GM19397 (cell line): Measurements from ENCODE around the gene TIAM1.

Experiments used
- ATAC-seq: cut with Tn5 transposase; IDR thresholded peaks from one replicate; pipeline ENCODE4 v1.9.1; 2021; ENCODE audit warnings: mild to moderate bottlenecking, moderate library complexity; ENCODE audit not compliant: unreplicated experiment

TIAM1 gene, protein sequence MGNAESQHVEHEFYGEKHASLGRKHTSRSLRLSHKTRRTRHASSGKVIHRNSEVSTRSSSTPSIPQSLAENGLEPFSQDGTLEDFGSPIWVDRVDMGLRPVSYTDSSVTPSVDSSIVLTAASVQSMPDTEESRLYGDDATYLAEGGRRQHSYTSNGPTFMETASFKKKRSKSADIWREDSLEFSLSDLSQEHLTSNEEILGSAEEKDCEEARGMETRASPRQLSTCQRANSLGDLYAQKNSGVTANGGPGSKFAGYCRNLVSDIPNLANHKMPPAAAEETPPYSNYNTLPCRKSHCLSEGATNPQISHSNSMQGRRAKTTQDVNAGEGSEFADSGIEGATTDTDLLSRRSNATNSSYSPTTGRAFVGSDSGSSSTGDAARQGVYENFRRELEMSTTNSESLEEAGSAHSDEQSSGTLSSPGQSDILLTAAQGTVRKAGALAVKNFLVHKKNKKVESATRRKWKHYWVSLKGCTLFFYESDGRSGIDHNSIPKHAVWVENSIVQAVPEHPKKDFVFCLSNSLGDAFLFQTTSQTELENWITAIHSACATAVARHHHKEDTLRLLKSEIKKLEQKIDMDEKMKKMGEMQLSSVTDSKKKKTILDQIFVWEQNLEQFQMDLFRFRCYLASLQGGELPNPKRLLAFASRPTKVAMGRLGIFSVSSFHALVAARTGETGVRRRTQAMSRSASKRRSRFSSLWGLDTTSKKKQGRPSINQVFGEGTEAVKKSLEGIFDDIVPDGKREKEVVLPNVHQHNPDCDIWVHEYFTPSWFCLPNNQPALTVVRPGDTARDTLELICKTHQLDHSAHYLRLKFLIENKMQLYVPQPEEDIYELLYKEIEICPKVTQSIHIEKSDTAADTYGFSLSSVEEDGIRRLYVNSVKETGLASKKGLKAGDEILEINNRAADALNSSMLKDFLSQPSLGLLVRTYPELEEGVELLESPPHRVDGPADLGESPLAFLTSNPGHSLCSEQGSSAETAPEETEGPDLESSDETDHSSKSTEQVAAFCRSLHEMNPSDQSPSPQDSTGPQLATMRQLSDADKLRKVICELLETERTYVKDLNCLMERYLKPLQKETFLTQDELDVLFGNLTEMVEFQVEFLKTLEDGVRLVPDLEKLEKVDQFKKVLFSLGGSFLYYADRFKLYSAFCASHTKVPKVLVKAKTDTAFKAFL (N-terminal part only)

DNA sequence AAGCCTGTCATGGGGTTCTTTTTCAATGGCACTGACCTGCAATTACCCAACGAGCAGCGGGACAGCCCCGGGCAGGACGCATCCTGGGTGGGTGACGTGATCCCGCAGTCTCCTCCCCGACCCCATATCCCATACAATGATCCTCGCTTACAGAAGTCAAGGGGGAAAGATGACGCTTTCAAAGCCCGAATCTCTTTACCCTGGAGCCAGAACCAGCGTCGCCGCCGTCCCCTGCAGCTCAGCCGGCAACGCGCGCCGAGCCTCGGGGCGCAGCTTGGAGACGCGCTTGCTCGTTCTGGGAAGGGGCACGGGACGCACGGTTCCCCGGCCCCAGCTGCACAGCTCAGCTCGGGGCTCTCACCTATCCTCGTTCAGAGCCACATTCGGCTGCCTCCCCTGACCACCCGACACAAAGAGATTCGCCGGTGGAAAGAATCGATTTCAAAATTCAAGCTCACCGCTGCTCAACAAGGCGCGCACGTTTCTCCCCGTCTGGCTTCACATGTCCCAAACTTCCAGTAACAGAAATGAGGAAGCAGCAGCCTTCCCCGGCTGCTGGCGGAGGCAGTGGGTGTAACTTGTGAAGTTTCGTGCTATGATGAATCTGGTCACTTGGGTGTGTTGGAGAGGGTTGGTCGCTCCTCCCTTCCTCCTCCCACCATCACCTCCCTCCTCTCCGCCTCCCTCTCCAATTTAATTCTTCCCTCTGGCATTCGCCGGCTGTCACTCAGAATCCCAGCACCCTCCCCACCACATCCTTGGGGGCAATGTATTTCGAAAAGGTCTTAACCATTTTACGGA, at the start of gene TIAM1:
TSS of gene TIAM1 (minus strand) at position 582 of the 801 bp plus-strand sequence. CDS start 77,289 bp downstream, outside the sequence.
- no peak for ATAC-seq

- ATAC-seq, result no peak
Measured at GRCh38 chr21:31387560-31388186, 43.6 kb upstream of the TIAM1 start.

GRCh38 chr21:31386006-31386405, 41.9 kb upstream of the TIAM1 start:
- no peak for ATAC-seq

DNA sequence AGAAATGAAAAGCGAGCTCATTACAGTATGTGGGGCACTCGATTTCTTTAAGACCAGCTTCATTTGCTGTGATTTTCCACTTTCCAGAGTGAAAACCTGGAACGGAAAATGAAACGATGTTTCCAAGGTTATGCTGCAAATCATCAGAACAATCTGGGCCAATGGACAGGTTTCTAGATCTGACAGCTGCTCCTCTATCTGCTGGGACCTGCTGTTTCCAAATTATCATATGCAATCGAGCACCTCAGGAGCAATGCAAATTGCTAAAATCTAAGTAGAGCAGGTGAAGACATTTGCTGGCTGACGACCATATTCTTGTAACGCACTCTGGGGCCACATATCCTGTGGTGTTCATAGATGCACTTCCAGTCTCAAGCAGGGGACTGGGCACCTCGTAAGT, 39.7 kb upstream of the TIAM1 start:
- ATAC-seq, result no peak

GRCh38 chr21:31382060-31382459, 38.0 kb upstream of the TIAM1 start:
- ATAC-seq, result no peak

- ATAC-seq, result no peak
Measured at GRCh38 chr21:31376301-31376700, 32.2 kb upstream of the TIAM1 start.

DNA sequence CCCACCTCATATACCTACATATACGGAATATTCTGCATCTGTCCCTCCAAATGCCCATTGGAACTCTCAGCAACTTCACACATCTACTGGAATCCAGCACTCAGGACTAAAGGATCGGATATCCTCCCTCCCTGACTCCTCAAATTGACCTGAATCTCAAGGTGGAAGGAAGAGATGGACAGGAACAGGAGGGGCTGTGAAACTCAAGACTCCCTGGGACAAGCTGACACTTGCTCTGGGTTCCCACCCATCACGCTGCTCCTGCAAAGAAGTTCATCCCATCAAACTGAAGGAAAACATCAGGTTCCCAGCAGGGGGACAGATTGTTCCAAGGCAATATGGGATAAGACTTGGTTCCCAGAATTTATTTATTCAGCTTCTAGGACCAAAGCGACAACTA, 30.3 kb upstream of the TIAM1 start:
- no peak for ATAC-seq

DNA sequence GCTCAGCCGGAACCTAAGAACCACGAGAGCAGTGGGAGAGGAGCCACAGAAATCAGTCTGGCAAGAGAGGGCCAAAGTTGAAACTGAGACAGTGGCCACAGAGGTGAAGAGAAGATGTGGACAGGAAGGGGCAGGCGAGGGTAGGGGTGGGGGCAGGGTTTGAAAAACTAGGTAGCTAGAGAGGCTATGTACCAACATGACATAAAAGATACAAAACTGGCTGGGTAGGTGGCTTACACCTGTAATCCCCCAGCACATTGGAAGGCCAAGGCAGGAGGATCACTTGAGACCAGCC, 28.4 kb upstream of the TIAM1 start:
- no peak for ATAC-seq

DNA sequence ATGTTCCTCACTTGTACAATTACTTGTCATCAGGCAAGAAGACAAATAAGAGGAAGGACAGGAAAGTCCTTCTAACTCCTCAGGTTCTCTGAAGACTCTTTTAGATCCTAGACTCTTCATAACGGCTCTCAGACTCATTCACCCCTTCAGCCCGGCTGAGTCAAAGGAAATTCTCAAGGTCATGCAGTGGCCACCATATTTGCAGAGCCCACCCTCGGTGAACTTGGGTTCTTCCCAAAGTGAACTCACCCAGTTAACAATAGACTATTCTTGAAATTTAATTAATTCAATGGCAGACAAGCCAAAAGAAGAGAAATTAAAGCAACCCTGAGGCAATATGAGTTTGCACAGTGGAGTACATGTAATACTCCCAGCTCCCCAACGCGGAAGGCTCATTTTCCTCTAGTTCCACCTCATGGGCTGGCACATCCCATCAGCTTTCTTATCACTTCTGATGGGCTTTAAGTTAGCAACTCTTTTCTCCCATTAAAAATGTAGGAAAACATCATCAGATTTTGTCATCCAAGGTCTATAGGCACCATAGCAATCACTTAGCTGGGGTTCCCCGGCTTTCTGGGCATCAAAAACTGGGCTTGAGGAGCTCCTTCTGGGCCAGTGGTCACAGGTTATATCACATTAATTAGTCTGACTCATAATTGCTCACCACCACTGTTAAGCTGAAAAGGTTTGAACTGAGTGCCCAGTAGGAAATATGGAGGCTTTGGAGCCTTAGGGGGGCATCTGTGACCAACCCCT, 27.8 kb upstream of the TIAM1 start:
- no peak for ATAC-seq

- no peak for ATAC-seq
Measured at GRCh38 chr21:31370893-31371544, 27.0 kb upstream of the TIAM1 start.

DNA sequence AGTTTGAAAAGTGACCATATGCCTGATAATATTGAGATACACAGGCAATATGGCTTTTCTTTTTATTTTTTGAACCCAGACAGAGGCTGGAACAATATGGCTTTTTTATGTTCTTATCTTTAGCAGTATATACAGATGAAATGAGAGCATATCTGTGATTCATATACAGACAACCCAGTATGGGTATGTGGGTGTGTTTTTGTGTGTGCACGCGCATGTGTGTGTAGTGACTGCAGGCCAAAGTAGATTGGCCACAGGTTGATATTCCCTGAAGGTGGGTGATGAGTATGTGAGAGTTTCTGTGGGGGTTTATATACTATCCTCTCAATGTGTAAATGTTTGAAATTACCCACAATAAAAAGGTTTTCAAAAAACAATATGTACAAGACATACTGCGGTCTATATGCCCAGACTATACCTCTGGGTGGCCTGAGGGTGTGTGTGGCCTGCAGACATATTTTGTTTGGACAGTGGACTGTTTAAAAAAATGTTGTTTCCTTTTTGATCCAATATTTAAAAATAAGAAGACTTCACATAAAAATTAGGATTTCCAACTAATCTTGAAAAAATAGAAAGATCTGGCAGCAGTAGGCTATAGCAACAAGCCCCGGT, 26.3 kb upstream of the TIAM1 start:
- no peak for ATAC-seq

DNA sequence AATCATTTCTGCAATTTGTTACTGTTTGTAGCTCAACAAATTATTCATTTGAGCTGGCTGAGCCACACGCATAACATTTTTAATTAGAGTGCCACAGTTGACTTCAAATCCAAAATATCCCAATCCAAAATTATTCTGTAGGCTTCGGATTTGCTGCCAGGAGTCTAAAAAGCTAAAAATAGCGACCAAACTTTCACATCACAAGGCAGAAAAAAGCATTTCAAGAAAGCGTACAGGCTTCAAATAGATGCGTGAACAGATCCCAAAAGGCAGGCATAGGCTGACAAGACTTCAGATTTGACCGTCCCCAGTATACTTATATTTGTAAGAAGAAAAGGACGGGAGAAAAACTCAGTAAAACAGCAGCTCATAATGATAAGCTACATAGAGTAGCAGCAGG, 24.3 kb upstream of the TIAM1 start:
- ATAC-seq, result no peak

- ATAC-seq, result no peak
Measured at GRCh38 chr21:31367801-31368200, 23.7 kb upstream of the TIAM1 start.

- no peak for ATAC-seq
Measured at GRCh38 chr21:31366825-31367224, 22.8 kb upstream of the TIAM1 start.

GRCh38 chr21:31364253-31364945, 20.3 kb upstream of the TIAM1 start:
- no peak for ATAC-seq

DNA sequence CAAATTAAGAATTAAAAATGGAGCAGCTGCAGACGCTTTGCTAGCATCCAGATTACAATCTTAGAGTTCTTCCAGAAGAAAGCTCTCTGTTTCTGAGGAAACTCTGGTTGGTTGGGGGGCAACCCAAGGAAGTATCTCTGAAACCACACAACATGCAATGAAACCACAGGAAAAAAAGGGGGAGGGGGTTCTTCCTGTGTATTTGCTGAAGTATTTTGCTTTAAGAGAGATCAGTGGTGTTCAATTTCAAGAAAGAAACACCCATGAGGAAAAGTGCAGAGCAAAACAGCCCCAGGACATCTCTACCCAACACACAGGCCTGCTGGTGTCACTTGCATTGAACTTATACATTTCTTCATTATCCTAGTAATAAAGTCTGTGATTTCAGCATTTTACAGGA, 19.7 kb upstream of the TIAM1 start:
- no peak for ATAC-seq

- no peak for ATAC-seq
Measured at GRCh38 chr21:31360717-31361116, 16.7 kb upstream of the TIAM1 start.

DNA sequence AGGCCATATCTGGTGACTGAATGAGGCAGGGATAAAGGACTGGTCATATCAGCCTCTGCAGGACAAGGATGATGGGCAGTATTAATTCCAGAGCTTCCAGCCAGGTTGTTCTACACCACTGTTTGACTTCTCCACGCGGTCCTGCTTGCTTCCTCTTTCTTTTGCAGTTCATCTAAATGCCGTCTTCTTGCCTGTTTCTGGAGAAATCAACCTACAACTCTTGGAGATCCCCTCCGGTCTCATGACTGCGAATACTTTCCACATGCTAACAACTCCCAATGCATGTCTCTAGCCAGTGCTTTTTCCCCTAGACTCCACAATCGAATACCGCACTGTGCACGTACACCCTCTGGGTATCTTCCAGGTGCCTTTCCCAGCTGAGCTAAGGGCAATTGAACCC, 14.1 kb upstream of the TIAM1 start:
- no peak for ATAC-seq
